ENCODE results near the gene PLXNA3.

PLXNA3 gene

DNA sequence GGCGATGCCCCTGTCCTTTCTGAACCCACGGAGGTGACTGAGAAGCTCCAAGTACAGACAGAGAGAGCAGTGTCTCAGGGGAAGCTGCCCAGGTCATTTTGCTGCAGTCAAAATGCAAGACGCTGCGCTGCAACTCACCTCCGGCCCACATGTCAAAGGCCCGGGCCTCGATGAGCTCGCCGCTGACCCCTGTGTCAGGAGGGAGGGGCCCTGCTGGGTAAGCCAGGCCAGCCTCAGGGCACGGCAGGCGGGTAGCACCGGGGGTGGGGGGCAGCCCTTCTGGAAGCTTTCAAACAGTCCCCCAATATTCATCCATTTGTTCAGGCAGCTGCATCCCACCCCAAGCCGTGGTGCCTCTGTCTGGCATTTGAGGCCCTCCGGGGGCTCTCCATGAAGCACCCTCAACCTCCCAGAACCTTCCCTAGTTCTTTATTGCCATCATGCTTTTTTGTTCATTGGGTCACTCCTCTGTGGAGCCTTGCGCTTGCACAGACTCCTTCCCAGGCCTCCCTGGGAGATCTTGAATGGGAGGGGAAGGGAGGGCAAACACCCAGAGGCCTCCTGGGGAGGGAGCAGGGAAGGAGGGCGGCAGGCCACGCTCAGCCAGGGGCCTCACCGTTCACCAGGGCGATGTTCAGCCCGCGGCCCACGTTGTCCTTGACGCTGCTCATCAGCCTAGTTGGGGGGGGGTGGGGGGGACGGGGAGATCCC lies 49.7 kb downstream of the PLXNA3 start:
- no peak for DNase-seq

DNA sequence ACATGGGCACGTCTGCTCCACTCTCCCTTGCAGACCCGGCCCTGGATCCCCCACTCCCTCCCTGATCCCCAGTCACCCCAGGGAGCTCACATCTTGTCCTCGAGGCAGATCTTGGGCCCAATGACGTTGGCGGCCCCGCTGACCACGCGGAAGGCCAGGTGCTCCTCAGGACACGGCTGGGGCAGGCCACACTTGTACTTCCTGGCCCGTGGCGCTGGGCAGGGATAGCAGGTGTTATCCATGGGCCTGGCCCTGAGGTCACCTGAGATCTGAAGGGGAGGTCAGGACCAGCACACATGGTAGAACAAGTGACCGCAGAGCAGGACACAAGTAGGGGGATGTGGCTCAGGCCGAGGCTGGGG lies 50.3 kb downstream of the PLXNA3 start:
- no peak for DNase-seq

GRCh38 chrX:154509455-154509854 lies 51.4 kb downstream of the PLXNA3 start:
- no peak for DNase-seq

- DNase-seq = no peak
These were observed 53.7 kb downstream of the PLXNA3 start for GRCh38 chrX:154511761-154512160.

DNA sequence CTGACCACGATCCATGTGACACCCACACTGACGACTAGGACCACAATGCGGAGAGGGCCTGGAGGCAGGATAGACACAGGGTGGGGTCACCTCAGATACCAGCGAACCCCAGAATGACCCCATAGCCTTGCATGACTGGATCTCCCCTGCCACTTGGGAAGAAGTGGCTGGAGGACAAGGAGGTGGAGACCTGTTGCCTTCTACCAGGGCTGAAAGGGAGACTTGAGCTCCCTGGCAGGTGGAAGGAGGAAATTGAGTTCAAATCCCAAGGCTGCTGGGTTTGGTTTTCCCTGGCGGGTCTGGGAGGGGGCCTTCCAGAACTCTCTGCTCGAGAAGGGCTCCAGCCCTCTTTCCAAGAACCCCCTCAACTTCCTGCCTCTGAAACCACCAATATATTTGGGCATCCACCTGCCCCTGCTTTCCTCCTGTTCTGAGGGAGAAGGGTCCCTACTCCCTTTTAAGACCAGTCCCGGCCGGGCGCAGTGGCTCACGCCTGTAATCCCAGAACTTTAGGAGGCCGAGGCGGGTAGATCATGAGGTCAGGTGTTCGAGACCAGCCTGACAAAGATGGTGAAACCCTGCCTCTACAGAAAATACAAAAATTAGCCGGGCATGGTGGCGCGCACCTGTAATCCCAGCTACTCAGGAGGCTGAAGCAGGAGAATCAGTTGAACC lies 54.9 kb downstream of the PLXNA3 start:
- no peak for DNase-seq

DNA sequence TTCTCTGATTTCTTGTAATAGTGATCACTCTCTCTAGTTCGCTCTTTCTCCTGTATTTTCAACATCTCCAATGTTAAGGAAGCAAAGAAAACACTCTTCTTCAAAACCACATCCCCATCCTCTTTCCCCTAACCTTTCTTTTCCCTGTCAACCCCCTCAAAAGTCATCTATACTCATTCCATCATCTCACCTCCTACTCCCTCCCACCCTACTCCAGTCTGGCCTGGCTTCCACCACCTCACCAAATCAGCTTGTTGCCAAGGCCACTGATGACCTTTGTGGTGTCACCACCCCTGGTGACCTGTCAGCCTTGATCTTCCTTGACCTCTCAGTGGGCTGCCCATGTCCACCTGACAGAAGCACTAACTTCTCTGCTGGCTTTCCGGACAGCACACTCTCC lies 55.6 kb downstream of the PLXNA3 start:
- no peak for DNase-seq

DNA sequence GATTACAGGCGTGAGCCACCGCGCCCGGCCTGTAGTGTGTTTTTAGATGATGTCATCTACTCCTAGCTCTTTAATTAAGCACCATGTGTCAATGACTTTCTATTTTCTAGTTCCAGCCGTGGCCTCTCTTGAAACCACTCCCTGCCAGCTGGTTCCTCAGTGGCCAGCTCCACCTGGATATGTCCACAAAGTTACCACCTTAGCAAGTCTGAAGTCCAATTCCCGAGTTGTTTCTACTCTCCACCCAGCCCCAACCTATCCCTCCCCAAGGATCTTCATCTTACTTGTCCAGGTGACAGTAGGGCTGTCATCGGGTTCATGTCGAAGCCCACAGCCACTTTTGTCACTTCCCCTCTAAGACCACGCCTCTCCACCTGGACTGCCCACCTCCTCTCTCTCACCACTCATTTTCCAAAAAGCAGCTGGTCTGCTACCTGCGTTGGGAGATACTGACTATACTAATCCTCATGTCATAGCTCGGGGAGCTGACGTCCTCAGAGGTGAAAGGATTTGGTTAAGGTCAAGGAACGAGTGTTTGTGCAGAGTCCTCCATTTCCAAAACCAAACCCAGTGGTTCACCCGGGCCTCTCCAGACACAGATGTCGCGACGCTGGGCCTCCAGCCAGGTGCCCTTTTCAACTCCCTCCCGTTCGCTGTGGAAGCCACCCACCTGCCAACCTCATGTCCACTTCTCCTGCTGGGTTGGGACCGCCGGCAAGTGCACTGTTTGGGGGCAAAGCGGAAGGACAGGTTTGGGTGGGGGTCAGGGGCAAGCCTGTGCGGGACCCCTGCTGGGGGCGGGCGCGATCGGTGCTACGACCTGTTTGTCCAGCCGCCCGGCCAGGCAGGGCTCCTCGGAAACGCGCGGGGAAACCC lies 57.2 kb downstream of the PLXNA3 start:
- DNase-seq = peak; percentile 1

- DNase-seq = peak; percentile 40
These were observed 58.0 kb downstream of the PLXNA3 start, which contains the start of gene FAM3A for GRCh38 chrX:154515966-154516655. TSS of gene FAM3A (minus strand) at chrX:154516232. CDS start at chrX:154515772, 460 bp downstream.

DNA sequence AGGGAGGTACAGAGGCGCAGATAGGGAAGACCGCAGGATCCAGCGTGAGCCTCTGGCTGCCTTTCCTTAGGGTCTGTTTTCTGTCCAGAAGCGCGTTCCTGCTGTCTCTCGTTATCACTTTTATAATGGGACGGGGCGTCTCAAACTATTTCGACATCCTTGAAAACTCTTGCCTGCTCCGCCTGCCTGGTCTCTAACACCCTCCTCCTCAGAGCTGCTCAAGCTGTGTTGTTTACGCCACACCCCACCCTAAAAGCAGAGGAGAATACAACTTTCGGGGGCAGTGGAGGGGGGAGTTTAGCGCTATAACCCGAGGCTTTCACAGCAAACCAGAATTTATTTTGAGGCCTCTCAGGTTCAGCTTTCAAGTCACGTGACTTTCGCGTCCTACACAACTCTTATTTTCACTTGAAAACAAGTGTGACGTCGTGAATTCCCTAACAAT lies 58.6 kb downstream of the PLXNA3 start:
- DNase-seq = no peak

- DNase-seq = no peak
These were observed 59.2 kb downstream of the PLXNA3 start for GRCh38 chrX:154517101-154517781.

DNA sequence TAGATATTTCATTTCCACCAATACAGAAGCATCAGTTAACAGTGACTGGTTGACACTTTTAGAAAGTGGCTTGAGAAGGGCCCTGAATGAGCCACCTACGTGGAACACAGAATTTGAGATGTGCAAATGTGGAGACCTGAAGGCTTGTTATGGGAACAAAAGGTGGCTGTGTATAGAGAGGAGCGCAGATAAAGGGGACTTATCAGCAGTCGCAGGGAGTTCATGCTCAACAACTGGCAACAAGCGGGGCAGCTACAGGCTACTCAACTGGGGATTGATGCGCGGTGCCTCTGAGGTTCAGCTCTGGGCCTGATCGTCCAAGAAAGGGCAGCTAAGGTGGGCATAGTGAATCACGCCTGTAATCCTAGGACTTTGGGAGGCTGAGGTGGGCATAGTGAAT lies 61.3 kb downstream of the PLXNA3 start:
- DNase-seq = no peak

- DNase-seq = no peak
These were observed 67.8 kb downstream of the PLXNA3 start for GRCh38 chrX:154525606-154526490.

GRCh38 chrX:154526901-154527675 lies 69.0 kb downstream of the PLXNA3 start:
- peak; percentile 8 for DNase-seq
